TTC549 (cell line): ENCODE results near the gene LRTM2.
"Not testable (repeated sequence)": the region's sequence is repeated elsewhere in the genome, so short reads cannot be mapped to it uniquely, and the experiment has no call there.

ENCODE experiments used
- FAIRE-seq: peaks from 2 replicates; lab custom pipeline; 2012; peaks lifted over from hg19 to GRCh38; lab: Jason Lieb, UNC

The LRTM2 gene

DNA sequence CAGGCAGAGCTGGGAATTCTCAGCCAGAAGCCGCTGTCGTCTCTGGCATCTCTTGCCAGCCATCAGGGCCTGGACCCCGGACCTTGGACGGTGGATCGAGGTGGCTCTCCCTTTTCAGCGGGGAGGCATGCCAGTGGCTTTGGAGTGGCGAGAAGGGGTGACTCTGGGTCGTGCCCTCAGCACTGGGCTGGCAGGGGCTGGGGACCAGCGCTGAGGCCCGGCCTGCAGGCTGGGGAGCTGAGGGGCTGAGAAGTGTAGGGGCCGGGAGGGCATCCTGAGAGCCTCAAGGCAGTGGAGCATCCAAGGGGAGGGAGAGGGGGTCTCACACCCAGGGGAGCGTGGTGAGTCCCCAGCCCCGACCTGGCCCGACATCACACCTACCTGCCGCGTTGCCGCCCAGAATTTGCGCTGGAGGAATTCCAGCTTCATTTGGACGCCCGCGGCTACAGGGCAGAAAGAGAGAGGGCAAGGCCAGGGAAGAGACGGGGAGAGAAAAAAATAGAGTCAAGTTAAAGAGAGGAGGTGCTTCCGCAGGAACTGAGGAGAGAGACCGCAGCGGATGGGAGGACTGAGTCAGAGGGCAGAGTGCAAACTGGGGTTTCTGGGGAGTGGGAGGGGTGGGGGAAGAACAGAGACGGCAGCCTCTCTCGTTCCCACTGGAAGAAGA is 9.0 kb upstream of the LRTM2 start:
- FAIRE-seq, result no peak

DNA sequence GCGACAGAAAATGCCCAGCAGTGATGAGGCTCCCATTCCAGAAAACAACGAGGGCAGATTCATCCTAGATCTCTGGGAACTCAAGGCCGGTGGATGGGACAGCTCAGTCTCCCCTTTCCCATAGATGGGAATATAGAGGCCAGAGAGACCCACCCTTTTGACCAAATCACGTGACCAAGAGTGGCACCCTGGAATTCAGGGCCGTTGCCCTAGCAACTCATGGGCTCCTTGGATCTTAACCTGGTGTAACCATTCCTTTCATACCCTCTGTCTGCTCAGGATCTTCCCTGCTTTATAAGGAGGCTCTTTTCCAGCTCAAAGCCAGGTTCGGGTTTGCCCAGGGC is 8.4 kb upstream of the LRTM2 start:
- FAIRE-seq, result no peak

DNA sequence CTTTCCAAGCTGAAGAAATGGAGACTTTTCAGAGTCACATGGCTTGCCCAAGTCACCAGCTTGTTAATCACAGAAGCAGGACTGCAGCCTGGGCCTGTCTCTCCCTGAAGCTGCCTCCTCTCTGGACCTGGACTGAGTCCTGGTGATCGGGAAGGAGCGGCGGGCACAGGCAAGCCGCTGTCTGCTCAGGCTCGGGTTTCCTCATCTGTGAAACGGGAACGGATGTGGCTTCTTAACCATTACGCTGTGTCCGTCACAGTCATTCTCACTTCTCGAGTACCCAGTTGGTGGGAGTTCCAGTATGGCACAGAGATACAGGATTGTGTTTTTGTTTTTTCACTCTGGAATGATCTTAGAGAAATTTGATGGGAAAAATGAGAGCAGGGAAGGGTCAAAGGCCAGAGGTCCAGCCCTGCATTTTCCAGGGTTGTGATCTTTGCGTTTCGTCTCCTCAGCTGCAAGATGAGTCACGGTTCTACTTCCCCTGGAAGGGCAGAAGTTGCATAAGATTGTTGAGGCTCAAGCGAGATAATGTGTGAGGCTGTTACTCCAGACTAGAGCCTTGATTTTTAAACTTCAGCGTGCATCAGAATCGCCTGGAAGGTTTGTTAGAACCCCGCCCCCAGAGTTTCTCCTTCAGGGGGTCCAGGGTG is 7.6 kb upstream of the LRTM2 start:
- no peak for FAIRE-seq

DNA sequence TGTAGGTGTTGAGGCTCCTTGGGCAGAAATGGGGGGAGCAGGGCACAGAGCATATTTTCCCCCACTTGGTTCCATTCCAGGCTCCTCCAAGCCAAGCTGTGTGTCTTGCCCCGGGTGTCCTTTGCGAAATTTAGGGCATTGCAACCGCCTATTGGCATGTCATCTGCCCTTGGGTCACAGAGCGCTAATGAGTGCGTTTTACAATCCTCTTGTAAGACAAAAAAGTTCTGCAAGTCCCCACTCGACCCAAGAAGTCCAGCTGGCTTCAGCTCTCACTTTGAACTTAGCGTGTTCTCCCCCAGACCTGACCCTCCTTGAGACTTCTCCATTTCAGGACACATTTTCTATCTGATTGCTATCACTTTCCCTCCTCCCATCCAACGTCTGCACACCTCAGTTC is 6.1 kb upstream of the LRTM2 start:
- no peak for FAIRE-seq

DNA sequence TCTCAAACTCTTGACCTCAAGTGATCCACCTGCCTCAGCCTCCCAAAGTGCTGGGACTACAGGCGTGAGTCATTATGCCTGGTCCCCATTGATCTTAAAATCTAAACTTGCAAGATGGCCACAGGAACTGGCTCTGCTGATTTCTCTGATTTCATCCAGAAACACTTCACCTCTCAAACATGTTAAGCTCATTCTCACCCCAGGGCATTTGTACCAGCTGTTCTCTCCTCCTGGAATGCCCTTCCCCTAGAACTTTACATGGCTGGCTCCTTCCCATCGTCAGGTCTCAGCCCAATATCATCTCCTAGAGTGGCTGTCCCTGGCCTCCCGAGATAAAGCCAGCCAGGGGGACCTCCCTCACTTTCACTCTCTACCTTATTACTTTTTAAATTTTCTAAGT is 5.3 kb upstream of the LRTM2 start:
- FAIRE-seq, result no peak

DNA sequence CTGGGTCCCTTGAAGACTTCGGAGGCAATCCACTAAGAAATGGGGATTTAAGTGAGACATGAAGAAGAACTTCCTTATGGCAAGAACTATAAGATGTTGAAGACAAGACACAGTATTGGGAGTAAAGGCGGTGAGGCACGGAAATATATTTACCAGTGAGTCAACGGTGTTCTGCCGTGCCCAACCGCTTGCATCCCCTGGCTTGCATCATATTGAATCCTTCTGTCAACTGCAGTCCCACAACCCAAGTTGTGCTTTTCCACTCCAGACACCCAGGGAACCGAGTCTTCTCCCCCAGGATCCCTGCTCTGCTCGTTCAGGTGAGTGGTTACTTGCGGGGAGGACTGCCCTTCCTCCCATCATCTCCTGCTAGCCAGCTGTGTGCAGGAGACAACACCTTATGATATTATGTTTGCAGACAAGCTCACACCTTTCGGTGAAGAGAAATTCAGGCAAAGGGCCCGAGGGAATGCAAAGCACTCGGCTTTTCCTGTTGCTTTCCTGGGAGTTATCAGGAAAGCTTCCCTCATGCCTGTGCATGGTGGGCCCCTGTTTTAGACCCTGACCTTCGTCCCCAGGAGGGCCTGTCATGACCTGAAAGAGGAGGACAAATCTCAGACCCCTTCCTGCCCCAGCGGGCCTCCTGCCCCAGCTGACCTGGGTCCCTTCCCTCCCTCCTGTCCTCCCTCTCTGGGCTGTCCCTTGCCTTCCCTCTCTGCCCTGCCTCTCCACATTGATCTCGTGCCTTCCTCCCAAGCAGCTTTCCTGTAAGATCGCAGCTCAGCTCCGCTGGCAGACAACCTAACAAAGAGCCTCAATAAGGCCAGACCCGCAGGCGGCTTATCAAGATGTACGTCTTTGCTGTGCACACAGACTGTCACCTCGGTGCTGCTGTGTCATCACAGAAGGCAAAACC is 4.3 kb upstream of the LRTM2 start:
- no peak for FAIRE-seq

DNA sequence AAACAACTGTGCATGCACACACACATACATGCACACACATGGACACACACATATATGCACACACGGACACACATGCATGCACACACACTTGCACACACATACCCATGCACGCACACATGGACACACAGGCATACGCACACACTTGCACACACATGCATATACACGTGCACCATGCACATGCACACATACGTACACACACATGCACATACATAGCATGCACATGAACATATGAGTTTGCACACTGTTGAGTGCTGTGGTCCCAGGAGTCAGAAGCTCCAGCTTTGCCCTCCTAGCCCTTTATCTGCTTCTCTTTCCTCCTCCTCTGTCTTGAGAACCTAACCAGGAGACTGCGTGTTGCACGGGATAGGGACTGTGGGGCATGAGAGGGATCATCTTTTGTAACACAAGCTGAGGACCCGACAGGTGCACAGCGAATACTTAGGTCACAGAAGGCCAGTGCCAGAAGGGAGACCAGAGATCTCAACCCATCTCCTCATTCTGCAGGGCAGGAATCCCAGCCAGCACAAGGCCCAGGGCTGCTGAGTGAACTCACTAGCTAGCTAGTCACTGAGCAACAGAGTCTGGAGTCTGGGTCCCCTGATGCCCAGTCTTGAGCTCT is 3.5 kb upstream of the LRTM2 start:
- no peak for FAIRE-seq

DNA sequence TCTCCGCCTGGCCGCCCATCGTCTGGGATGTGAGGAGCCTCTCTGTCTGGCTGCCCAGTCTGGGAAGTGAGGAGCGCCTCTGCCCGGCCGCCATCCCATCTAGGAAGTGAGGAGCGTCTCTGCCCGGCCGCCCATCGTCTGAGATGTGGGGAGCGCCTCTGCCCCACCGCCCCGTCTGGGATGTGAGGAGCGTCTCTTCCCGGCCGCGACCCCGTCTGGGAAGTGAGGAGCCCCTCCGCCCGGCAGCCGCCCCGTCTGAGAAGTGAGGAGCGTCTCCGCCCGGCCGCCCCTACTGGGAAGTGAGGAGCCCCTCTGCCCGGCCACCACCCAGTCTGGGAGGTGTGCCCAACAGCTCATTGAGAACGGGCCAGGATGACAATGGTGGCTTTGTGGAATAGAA is 2.4 kb upstream of the LRTM2 start:
- not testable (repeated sequence) for FAIRE-seq

DNA sequence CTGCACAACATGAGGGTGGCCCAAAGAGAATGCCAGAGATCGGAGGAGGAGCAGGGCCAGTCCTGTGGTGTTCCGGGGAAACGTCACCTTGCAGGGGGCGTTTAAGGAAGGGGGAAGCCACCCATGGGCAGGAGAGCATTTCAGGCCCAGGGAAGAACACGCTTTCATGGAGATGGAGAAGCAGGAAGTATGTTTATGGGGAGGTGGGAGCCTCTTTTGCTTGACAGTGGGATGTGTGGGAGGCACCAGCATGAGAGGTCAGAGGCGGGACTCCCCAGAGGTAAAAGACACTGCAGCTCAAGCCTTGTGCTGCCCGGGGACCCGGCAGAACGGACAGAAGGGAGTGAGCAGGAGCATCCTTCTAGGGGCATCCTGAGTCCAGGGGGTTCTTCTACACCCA is 1.3 kb upstream of the LRTM2 start:
- FAIRE-seq, result no peak

DNA sequence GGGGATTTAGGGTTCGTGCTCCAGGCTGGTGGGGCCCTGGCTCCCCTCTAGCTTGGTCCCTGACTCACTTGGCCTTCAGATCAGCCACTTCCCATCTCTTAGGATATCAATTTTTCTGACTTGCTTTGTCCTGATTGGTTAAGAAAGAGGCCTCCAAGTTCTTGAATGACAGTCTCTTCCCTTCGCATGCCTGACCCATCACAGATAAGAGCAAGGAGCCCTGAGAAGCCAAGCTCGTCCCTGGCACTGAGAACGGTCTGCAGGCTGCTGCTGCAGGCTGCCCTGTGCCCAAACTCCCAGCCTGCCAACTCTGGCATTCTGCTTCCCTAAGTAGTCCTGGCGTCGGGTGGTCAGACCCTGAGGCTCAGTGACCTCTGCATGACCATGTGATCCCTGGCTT is 794 bp upstream of the LRTM2 start:
- FAIRE-seq, result no peak

DNA sequence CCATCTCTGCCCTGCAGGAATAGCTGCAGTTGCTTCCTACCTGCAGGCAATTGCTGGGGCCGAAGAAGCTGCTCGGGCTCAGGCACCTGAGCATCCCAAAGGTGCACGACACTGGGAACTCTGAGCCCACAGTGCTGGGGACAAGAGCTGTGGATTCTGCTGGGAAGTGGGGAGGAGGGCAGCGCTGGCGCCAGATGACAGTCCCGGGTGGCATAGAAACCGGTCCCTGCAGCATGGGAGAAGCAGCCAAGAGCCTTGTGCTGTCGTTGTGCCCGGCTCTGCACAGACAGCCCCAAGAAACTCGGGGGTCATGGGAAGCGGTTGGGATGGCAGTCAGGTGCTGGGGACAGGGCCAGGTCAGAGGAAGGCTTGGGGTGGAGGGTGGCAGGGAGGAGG is 529 bp downstream of the LRTM2 start:
- no peak for FAIRE-seq

DNA sequence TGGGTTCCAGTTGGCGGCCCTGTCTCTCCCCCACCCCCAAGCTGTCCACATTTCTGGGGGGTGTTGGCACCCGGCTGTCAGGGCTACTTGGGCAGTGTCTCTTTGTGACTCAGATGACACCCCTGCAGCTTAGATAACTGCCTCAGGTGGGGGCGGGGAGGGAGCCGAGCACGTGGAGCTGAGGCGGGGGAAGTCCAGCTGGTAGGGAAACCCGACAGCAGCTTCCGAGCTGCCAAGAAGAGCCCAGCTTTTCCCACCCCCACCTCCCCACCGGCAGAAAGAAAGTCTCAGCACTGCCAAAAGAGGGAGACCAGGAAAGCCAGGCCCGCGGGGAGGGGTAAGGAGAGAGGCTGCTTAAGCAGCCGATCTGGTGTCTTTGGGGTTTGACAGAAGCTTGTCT is 1.4 kb downstream of the LRTM2 start:
- no peak for FAIRE-seq

DNA sequence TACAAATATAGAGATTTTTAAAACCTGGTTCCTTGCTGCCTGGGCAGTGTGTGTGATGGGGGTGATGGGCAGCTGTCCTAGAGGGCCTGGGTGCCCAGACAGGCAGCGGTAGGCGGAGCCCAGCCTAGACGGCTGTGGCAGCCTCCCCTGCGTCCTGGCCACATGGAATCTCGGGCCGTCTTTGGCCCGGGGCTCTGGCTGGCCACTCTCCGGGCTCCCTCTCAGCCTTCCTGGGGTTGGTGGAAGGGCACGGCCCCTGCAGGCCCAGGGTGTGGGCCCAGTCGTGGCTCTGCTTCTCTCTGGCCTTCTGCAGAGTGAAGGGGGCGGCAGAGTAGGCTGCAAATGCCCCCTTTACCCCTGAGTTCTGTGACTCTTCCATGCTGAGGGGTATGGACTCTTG is 2.3 kb downstream of the LRTM2 start:
- FAIRE-seq, result no peak

DNA sequence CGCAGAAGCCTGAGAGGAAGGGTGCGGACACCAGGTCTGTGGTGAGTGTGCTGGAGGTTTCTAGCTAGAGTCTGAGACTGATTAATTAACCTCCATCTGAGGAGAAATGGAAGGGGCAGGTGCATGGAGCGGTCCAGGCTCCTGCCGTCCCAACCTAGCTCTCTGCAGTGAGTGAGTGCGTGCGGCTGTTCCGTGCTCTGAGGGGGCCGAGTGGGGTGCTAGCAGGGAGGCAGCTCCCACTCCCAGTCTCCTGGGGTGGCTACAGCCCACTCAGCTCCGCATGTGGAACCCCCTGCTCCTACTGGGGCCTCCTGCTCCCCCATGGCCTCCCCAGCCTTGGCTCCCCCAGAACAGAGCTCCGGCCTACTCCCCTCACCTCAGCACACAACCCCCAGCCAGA is 2.9 kb downstream of the LRTM2 start:
- no peak for FAIRE-seq

DNA sequence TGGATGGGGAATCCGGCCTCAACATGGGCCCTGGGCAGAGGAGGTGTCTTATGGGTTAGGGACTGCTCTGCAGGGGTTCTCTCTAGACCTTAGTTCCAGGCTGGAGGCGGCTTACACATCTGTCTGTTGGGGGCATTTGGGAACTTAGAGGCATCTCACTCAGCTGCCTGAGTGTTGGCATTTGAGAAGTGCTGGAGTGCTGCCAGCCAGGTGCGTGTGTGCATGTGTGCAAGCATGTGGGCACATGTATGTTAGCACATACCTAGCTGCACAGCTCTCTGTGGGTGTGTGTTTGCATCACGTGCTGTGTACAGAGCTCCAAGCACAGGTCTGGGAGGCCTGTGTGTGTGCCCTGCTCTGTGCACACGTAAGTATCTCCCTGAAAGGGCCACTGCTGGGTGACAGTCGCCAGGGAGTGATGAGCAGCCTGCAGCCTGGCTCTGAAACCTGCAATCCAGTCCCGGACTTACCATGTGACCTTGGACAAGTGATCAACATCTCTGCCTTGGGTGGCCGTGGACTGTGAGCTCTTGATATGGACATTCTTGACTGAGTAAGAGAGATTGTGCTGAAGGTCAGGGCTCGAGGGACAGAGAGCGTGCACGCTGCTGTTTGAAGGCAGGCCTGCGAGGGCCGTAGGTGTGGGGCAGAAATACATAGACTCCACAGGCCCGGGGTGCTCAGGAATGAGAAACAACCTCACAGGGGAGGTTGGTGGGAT is 5.2 kb downstream of the LRTM2 start:
- FAIRE-seq, result no peak

DNA sequence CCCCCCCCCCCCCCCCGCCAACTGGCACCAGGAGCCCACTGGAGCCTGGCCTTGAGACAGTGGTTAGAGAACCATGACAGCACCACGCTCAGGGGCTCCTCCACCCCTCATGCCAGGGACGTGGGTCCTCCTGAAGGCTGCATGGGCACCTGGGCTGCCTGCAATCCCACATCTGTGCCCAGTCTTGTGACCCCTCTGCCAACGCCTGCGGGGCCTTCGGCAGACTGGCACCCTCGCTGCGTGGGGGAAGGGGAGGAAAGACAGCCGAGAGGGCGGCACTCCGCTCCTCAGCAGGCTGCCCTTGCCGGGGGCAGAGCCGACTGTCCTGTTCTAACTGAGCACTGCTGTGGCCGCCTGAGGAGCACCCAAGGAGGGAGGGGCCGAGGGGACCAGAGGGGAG is 6.0 kb downstream of the LRTM2 start:
- FAIRE-seq, result no peak

DNA sequence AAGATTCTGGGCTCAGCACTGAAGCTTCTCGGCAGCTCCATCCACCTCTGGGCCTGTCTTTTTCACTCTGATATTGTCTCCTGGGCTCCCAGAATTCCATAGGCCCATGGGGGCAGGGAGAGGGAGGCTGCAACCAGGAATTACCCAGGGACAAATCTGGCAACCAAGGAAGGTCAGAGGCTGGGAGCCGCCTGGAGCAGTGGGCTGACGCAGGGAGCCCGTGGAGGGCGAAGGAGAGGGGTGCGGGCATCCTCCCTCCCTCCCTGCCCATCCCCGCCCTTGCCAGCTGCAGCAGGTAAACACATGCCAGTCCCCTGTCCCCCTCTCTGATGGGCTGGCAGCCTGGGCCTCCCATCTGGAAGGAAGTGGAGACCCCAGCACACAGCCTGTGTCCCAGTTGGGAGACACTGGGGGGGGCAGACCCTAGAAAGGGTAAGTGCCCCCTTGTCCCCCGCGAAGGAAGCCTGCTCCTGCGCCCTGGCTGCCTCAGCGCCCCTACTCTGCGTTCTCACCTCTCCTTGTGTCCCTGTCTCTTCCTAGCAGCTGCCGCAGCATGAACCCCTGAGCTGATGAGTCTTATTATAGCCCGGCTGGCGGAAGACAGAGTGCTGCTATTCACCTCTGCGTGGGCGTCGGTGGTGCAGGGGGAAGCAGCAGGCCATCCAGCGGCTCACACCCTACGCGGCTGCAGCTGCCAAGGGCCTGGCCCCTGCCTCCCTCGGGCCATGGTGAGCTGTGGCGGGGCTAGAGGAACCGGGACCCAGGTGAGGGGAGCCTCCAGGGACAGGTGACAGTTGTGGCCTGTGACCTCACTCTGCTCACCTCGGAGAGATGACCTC is 6.7 kb downstream of the LRTM2 start:
- no peak for FAIRE-seq

DNA sequence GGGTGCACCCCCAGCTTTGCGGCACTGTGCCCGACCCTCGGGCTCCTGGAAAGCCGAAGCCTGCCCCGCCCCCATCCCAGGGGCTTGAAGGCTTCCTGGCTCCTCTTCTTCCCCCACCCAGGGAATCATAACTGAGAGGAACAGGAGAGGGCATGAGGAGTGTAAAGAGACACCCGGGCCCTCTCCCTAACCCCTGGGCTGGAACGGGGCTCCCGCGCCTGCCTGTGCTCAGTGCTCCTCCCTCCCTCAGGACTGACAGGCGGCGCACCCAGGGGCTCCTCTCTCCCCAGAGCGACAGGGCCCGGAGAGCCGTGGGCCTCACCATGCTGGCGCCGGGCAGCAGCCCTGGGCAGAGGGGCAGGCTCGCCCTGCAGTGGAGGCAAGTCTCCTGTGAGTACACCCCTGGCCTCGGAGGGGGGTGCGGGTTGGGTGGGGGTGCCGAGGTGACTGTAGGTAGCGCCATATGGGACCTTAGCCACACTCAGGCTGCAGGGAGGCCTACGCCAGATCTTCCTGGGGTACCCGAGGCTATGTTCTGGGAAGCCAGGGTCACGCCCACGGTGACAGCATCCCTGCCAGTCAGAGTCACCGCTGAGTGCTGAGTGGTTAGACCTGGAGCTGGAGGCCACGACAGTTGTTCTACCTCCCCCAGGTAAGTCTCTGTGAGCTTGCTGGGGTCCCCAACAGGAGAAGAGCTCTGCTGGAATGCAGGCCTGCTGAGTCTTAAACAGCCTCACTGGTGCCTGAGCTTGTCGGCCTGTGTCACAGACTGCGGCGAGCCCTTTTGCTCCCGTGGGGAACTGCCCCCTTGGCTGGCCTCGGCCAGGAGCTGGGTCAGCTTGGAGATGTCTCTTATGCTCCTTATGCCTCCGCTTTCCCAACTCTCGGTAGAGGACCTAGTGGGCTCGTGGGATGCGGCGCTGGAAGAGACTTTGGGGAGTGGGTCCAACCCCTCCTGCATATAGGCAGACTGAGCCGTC is 7.8 kb downstream of the LRTM2 start:
- FAIRE-seq, result no peak

DNA sequence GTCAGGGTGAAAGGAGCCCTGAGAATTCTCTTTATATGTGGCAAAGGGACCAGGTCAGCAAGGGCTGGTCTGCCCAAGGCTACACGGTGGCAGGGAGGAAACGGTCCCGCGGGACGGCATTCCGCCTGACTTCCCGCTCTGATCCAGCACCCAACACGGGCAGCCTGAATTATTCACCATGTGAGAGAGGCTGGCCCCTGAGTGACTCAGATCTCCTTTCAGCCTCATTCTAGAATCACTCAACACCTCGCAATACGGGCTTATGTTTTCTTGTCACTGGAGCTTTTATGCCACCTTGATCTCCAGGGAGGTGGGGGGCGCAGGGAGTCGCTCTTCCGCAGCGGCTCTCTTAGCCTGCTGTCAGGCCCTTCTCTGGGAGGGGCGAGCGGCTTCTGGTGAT is 8.5 kb downstream of the LRTM2 start:
- FAIRE-seq, result no peak

DNA sequence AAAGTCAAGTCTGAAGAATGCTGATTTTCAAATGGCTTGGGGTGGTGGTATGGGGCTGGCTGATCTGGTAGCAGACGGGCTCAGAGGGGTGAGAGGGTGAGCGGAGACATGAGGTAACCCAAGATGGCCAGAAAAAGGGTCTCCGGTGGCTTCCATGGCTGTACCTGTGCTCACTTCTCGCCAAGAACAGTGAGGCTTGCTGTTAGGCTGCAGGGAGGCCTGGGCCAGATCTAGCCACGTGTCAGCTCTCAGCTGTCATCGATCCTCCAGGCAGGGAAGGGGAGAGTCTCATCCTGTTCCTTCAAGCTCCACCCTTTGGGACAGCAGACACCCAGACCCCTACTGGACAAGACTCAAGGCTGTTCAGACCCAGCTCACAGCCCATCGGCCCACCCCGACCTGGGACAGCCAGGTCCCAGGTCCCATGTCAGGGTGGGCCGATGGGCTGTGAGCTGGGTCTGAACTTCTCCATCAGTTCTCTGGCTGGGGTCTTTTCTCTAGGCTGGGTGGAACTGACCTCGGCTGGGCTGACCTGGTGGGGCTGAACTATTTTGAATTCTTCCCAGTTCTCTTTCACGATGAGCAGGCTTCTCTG is 9.0 kb downstream of the LRTM2 start:
- no peak for FAIRE-seq
